ENCODE data around the gene LGALS13.

The LGALS13 gene

GRCh38 chr19:39590265-39590664 is 12.1 kb upstream of the LGALS13 start:
- Histone ChIP-seq H3K4me3 (replicated peaks; ENCODE audit: insufficient read depth, low read length) (no peak overlapping the region), H3K27me3 (ENCODE audit: insufficient read depth, poor library complexity, severe bottlenecking) (peaks cover 5% of the 10 kb centered on the region), H3K27ac (replicated peaks) (no peak overlapping the region)
- no peak for DNase-seq (ENCODE audit: low read depth in 1 of 2, low spot score in 1 of 2)
- TF ChIP-seq GABPA (IDR thresholded peaks at IDR 0.05; ENCODE audit: low read depth), result no peak
- TF ChIP-seq, protein P1, sequence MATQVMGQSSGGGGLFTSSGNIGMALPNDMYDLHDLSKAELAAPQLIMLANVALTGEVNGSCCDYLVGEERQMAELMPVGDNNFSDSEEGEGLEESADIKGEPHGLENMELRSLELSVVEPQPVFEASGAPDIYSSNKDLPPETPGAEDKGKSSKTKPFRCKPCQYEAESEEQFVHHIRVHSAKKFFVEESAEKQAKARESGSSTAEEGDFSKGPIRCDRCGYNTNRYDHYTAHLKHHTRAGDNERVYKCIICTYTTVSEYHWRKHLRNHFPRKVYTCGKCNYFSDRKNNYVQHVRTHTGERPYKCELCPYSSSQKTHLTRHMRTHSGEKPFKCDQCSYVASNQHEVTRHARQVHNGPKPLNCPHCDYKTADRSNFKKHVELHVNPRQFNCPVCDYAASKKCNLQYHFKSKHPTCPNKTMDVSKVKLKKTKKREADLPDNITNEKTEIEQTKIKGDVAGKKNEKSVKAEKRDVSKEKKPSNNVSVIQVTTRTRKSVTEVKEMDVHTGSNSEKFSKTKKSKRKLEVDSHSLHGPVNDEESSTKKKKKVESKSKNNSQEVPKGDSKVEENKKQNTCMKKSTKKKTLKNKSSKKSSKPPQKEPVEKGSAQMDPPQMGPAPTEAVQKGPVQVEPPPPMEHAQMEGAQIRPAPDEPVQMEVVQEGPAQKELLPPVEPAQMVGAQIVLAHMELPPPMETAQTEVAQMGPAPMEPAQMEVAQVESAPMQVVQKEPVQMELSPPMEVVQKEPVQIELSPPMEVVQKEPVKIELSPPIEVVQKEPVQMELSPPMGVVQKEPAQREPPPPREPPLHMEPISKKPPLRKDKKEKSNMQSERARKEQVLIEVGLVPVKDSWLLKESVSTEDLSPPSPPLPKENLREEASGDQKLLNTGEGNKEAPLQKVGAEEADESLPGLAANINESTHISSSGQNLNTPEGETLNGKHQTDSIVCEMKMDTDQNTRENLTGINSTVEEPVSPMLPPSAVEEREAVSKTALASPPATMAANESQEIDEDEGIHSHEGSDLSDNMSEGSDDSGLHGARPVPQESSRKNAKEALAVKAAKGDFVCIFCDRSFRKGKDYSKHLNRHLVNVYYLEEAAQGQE (IDR thresholded peaks at IDR 0.05; ENCODE audit: insufficient replicate concordance, low read depth), result peak; percentile 94
- no peak for TF ChIP-seq SPI1 (IDR thresholded peaks at IDR 0.05; ENCODE audit: borderline replicate concordance, low read depth)
- no peak for TF ChIP-seq CTCF (IDR thresholded peaks at IDR 0.05; ENCODE audit: insufficient read depth, low read length)
- no peak for TF ChIP-seq POLR2AphosphoS5 (IDR thresholded peaks at IDR 0.05; ENCODE audit: low read depth)

- no peak for TF ChIP-seq GABPA (IDR thresholded peaks at IDR 0.05; ENCODE audit: low read depth)
- TF ChIP-seq SPI1 (IDR thresholded peaks at IDR 0.05; ENCODE audit: borderline replicate concordance, low read depth), result no peak
- no peak for TF ChIP-seq POLR2AphosphoS5 (IDR thresholded peaks at IDR 0.05; ENCODE audit: low read depth)
- TF ChIP-seq, protein P1 (IDR thresholded peaks at IDR 0.05; ENCODE audit: insufficient replicate concordance, low read depth), result no peak
- TF ChIP-seq CTCF (IDR thresholded peaks at IDR 0.05; ENCODE audit: insufficient read depth, low read length), result no peak
- Histone ChIP-seq H3K27me3 (ENCODE audit: insufficient read depth, poor library complexity, severe bottlenecking) (peaks cover 5% of the 10 kb centered on the region), H3K27ac (replicated peaks) (no peak overlapping the region), H3K4me3 (replicated peaks; ENCODE audit: insufficient read depth, low read length) (no peak overlapping the region)
- no peak for DNase-seq (ENCODE audit: low read depth in 1 of 2, low spot score in 1 of 2)
These were observed 9.9 kb upstream of the LGALS13 start for GRCh38 chr19:39592381-39592780.

- TF ChIP-seq POLR2AphosphoS5 (IDR thresholded peaks at IDR 0.05; ENCODE audit: low read depth) (no peak), SPI1 (IDR thresholded peaks at IDR 0.05; ENCODE audit: borderline replicate concordance, low read depth) (no peak), GABPA (IDR thresholded peaks at IDR 0.05; ENCODE audit: low read depth) (no peak), CTCF (IDR thresholded peaks at IDR 0.05; ENCODE audit: insufficient read depth, low read length) (no peak)
- TF ChIP-seq, protein P1 (IDR thresholded peaks at IDR 0.05; ENCODE audit: insufficient replicate concordance, low read depth), result no peak
- Histone ChIP-seq H3K4me3 (replicated peaks; ENCODE audit: insufficient read depth, low read length) (no peak overlapping the region), H3K27me3 (ENCODE audit: insufficient read depth, poor library complexity, severe bottlenecking) (peaks cover 5% of the 10 kb centered on the region), H3K27ac (replicated peaks) (no peak overlapping the region)
- DNase-seq (ENCODE audit: low read depth in 1 of 2, low spot score in 1 of 2), result no peak
These were observed 6.4 kb upstream of the LGALS13 start for GRCh38 chr19:39595950-39596349.
